ENCODE results near the gene WBP1L.

GRCh38 chr10:102770792-102771191 is 27.0 kb downstream of the WBP1L start:
- TF ChIP-seq CTCF (IDR thresholded peaks at IDR 0.05 in 4 of 5, conservative IDR thresholded peaks at IDR 0.05 in 1 of 5): no peak
- no peak for TF ChIP-seq POLR2A (IDR thresholded peaks at IDR 0.05)
